NCI-H774 (cell line): ENCODE measurements around the gene HDDC2.

ENCODE experiments used
- DNase-seq: peaks from one replicate; lab custom pipeline; 2025; lab: John Stamatoyannopoulos, UW

Gene HDDC2

GRCh38 chr6:125269328-125269985 lies 32.3 kb downstream of the HDDC2 start:
- no peak for DNase-seq

GRCh38 chr6:125268765-125269164 lies 33.0 kb downstream of the HDDC2 start:
- no peak for DNase-seq

- DNase-seq: no peak
Measured at GRCh38 chr6:125267806-125268523, 33.8 kb downstream of the HDDC2 start.

GRCh38 chr6:125264476-125264875 lies 37.3 kb downstream of the HDDC2 start:
- no peak for DNase-seq

GRCh38 chr6:125262016-125263013 lies 39.5 kb downstream of the HDDC2 start:
- DNase-seq: no peak

- no peak for DNase-seq
Measured at GRCh38 chr6:125259354-125259736, 42.4 kb downstream of the HDDC2 start.

- DNase-seq: no peak
Measured at GRCh38 chr6:125258651-125259353, 43.0 kb downstream of the HDDC2 start.

GRCh38 chr6:125257351-125257750 lies 44.4 kb downstream of the HDDC2 start:
- no peak for DNase-seq

- no peak for DNase-seq
Measured at GRCh38 chr6:125255201-125255600, 46.6 kb downstream of the HDDC2 start.

- DNase-seq: no peak
Measured at GRCh38 chr6:125254321-125254720, 47.4 kb downstream of the HDDC2 start.

- DNase-seq: no peak
Measured at GRCh38 chr6:125253881-125254280, 47.9 kb downstream of the HDDC2 start.

GRCh38 chr6:125252891-125253290 lies 48.9 kb downstream of the HDDC2 start:
- no peak for DNase-seq

- no peak for DNase-seq
Measured at GRCh38 chr6:125251516-125252220, 50.1 kb downstream of the HDDC2 start.

- no peak for DNase-seq
Measured at GRCh38 chr6:125250511-125250910, 51.3 kb downstream of the HDDC2 start.

- DNase-seq: no peak
Measured at GRCh38 chr6:125248136-125248535, 53.6 kb downstream of the HDDC2 start.

GRCh38 chr6:125246566-125246965 lies 55.2 kb downstream of the HDDC2 start:
- DNase-seq: no peak

GRCh38 chr6:125245523-125246264 lies 56.1 kb downstream of the HDDC2 start:
- DNase-seq: no peak

- DNase-seq: no peak
Measured at GRCh38 chr6:125245109-125245508, 56.7 kb downstream of the HDDC2 start.

GRCh38 chr6:125237764-125238163 lies 64.0 kb downstream of the HDDC2 start:
- no peak for DNase-seq

- DNase-seq: peak; percentile 8
Measured at GRCh38 chr6:125236536-125237327, 65.0 kb downstream of the HDDC2 start.
